Mesodermal cell (in vitro differentiated cells): Measurements from ENCODE around the gene NR4A2.

Source experiments
- H3K27ac ChIP-seq: 2 replicates; pipeline ENCODE4 v1.7.0; 2013; ENCODE audit warnings: mild to moderate bottlenecking, low read depth, low read length, moderate library complexity; ENCODE audit not compliant: severe bottlenecking
- H3K36me3 ChIP-seq: 2 replicates; pipeline ENCODE4 v1.7.1; 2013; ENCODE audit warnings: mild to moderate bottlenecking, low read length, moderate library complexity; ENCODE audit not compliant: control insufficient read depth, insufficient read depth
- H3K4me1 ChIP-seq: one replicate; pipeline ENCODE4 v1.7.1; 2013; ENCODE audit warnings: mild to moderate bottlenecking, low read length; ENCODE audit not compliant: insufficient read depth, control insufficient read depth, poor library complexity, severe bottlenecking
- H3K4me3 ChIP-seq: 2 replicates; pipeline ENCODE4 v1.7.0; 2013; ENCODE audit warnings: low read length, control low read depth, mild to moderate bottlenecking; ENCODE audit not compliant: insufficient read depth, poor library complexity, severe bottlenecking; ENCODE audit errors: extremely low read depth
- H3K9me3 ChIP-seq: 2 replicates; pipeline ENCODE4 v1.7.1; 2013; ENCODE audit warnings: mild to moderate bottlenecking, low read length, moderate library complexity; ENCODE audit not compliant: control insufficient read depth
- WGBS, 2 experiments: methylation state at CpG; one replicate each; pipeline ENCODE4 v1.1.5; 2013; ENCODE audit warnings: missing lambda C conversion rate in 2 of 2; ENCODE audit not compliant: insufficient coverage in 2 of 2; 5-methylcytosine and 5-hydroxymethylcytosine counted together

The NR4A2 gene

DNA sequence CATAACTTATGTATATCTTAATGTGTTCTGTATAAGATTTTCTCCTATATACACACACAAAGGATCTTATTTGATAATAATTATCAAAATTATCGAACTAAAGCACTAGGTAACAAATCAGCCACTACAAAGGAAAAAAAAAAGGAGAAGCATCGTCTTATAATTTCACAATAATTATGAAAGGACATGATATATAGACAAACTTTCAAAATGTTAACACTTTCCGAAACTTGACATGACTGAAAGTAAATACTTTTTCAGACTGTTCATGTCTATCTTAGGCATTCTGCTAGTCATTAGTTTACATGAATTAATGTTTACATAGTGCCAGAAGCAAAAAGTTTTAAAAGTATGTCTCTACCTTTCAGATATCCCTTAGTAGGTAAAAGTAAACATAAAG is 7.3 kb upstream of the NR4A2 start:
- H3K27ac ChIP-seq, result no peak overlapping the region

DNA sequence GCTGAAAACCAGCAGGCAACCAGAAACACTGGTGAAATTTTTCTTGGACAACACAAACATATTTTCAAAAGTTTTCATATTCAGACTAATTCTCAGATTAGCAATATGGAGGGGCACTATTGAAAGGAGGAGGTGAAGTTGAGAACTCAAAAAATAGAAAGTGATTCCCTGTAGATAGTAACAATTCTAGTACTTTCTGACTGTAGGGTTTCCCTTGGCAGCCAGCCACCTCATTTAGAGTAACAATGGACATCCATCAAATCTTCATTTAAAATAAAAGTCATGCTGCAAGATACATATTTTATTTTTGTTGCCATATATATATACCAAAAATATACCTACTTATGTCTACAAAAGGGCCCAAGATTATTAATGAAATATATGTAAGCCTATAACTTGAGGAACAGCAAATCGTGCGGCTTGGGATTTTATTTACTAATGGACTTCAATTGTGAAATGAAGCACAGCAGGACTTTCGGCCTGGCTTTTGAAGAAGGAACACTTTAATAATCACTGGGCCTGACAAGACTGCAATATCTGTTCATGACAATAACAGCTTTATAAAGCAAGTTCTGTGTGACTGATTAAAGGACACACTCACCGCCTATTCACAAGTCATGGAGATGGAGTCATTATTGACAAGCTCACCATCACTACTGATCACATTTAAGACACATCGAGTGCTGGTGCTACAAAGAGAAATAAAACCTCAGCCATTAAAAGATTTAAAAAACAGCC is 6.8 kb upstream of the NR4A2 start:
- no peaks in the 10 kb centered on the region for H3K9me3 ChIP-seq
- no peaks in the 10 kb centered on the region for H3K36me3 ChIP-seq
- 70 to 85% methylated on average over 2 to 4 of the region's 5 CpGs for WGBS, 2 experiments
- H3K4me3 ChIP-seq, result no peak overlapping the region
- H3K27ac ChIP-seq, result no peak overlapping the region
- no peaks in the 10 kb centered on the region for H3K4me1 ChIP-seq

More for the DNA sequence above, 7.3 kb upstream of the NR4A2 start:
- Histone ChIP-seq H3K4me3 (no peak overlapping the region), H3K36me3 (no peaks in the 10 kb centered on the region), H3K9me3 (no peaks in the 10 kb centered on the region), H3K4me1 (no peaks in the 10 kb centered on the region)
- WGBS, 2 experiments, result no CpG with 5 or more reads among the region's 3 CpGs

DNA sequence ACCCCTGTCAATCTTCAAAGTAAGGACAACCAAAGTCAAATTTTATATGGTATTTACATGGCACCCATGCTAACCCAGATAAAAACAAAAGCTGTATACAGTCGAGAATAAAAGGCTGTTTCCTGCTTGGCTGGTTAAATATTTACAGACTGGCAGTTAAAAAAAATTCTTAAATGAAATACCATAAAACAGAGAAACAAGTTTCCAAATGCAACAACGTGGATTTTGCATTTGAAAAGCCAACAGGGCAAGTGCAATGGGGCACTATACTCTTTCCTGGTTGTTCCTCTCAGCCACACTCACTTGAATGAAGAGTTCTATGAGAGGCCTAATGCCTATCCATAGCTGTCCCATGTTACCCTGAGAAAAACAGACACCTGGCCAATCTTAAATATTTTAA is 6.1 kb upstream of the NR4A2 start:
- WGBS, 2 experiments, result 25 to 43% methylated on average over 1 of the region's 2 CpGs

DNA sequence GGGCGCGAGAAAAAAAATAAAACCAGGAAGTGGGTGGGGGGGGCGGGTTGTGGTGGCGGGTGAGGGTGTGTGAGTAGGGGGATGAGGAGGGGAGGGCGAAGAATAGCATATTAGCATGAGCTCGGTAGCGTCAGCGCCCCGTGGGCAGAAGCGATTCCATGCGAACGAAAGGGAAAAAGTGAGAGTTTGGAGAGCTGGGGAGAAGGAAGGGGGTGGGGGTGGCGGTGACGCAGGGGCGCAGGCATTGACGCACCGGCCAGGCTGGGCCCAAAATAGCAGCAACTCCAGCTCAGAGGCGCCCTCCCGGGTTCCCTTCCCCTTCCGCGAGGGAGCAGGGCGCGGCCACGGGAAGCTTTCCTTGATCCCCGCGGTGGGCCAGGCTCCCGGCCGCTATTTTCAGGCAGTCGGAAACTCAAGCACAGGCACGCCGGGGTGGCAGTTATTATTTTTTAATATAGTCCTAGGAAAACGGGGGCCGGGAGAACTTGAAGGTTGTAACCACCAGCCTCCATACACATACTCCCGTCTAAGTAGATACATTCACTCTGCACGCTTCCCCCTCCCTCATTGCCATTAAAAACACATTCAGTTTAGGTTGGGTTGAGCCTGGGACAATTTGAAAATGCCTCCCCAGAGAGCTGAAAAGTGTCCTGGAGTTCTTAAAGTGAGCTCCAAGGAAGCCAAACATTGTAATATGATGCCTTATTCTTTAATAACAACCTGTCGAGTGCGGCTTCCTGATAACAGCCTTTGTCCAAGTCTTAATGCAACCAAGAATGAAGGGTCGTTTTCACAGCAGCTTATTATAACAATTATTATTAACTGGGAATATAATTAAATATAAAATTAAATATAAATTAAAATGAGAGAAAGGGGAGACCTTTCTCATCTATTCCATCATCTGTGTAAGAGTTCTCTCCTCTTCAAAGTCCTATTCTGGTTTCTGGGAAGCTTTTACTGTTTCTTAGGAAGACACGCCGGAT is 2.3 kb upstream of the NR4A2 start:
- H3K9me3 ChIP-seq, result no peaks in the 10 kb centered on the region
- no peaks in the 10 kb centered on the region for H3K36me3 ChIP-seq
- no peaks in the 10 kb centered on the region for H3K4me1 ChIP-seq
- H3K4me3 ChIP-seq, result peak overlapping the region; percentile 68
- peak overlapping the region; percentile 88 for H3K27ac ChIP-seq
- 1 to 6% methylated on average over 13 to 18 of the region's 40 CpGs for WGBS, 2 experiments

More for the DNA sequence above, 6.1 kb upstream of the NR4A2 start:
- no peaks in the 10 kb centered on the region for H3K9me3 ChIP-seq
- no peak overlapping the region for H3K4me3 ChIP-seq
- no peaks in the 10 kb centered on the region for H3K36me3 ChIP-seq
- H3K4me1 ChIP-seq, result no peaks in the 10 kb centered on the region
- H3K27ac ChIP-seq, result no peak overlapping the region

DNA sequence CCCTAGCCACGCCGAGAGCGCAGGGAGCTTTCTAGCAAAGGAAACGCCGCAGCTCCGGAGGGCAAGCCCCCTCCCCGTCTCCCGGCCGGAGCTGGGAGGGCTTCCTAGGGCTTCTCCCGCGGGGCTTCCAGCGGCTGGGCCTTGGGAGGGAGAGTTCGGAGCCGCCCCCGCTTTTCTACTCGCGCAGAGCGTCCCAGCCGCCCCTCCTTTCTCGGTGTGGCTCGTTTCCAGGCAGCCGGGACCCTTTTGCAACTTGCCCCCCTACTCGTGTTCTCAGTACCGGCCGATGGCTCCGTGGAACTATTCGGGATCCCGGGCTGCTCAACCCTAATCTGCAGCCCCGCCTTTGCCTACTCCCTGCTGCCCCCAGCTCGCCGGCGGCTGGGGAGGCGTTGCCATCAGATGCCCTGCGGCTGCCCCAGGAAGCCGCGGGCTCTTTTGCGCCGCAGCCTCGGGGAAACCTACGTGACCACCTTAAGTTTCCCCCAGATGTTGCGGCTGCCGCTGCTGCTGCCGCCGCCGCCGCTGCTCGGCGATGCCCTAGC is 1.5 kb upstream of the NR4A2 start:
- peak overlapping the region; percentile 88 for H3K27ac ChIP-seq

GRCh38 chr2:156333274-156333950 is 891 bp upstream of the NR4A2 start:
- 0 to 1% methylated on average over 23 to 24 of the region's 28 CpGs for WGBS, 2 experiments

More for the DNA sequence above, 1.5 kb upstream of the NR4A2 start:
- no peaks in the 10 kb centered on the region for H3K4me1 ChIP-seq
- peak overlapping the region; percentile 68 for H3K4me3 ChIP-seq
- no peaks in the 10 kb centered on the region for H3K9me3 ChIP-seq
- no peaks in the 10 kb centered on the region for H3K36me3 ChIP-seq
- 0% methylated on average over 37 to 41 of the region's 48 CpGs for WGBS, 2 experiments

DNA sequence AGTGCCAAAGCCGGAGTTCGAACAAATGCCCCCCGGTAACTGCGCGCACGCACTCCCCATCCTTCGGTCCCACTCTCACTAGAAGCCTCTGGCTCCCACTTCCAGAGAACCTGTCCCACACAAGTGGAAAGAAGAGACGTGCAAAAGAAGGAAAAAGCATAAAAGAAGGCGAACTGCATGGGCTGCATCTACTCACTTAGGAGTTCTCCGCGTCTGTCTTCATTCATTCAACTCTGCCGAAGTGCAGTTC is 312 bp downstream of the NR4A2 start:
- H3K4me1 ChIP-seq, result no peaks in the 10 kb centered on the region
- 0 to 2% methylated on average over 4 to 10 of the region's 12 CpGs for WGBS, 2 experiments
- no peaks in the 10 kb centered on the region for H3K36me3 ChIP-seq
- peak overlapping the region; percentile 48 for H3K27ac ChIP-seq
- no peaks in the 10 kb centered on the region for H3K9me3 ChIP-seq
- peak overlapping the region; percentile 68 for H3K4me3 ChIP-seq

More at GRCh38 chr2:156333274-156333950, 891 bp upstream of the NR4A2 start:
- no peaks in the 10 kb centered on the region for H3K9me3 ChIP-seq
- peak overlapping the region; percentile 88 for H3K27ac ChIP-seq
- H3K36me3 ChIP-seq, result no peaks in the 10 kb centered on the region
- peak overlapping the region; percentile 68 for H3K4me3 ChIP-seq
- no peaks in the 10 kb centered on the region for H3K4me1 ChIP-seq

DNA sequence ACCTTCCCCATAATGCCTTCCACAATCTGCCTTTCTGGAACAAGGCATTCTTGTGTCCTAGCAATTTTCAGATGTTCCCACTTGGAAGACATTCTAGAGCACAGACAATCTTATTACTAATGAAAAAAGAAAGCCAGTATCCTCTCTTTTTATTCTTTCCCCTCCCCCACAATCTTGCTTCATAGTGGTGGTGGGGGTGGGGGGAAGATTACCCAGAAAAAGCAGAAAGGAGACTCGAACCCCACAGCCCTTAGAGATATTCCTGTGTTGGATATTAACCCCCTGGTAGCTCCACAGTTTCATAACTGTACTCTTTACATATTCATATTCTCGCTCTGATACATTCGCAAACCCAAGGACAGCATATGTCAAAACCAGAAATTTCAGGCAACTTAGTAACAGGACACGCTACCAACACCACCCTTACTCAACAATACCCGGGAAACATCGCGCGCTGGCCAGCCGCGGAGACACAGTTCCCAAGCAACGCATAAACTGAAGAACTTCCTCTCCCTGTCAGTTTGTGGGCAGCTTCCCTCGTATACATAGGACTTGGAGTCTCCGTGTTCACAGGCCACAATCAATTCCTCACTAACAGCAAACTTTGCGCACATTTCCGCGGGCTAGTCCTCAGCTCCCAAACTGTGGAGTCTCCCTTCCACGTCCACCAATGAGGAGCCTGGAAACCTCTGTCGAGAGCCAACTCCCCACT is 793 bp downstream of the NR4A2 start:
- Histone ChIP-seq H3K9me3 (no peaks in the 10 kb centered on the region), H3K4me3 (peak overlapping the region; percentile 68), H3K4me1 (no peaks in the 10 kb centered on the region), H3K27ac (peak overlapping the region; percentile 48), H3K36me3 (no peaks in the 10 kb centered on the region)
- 0 to 8% methylated on average over 13 to 17 of the region's 18 CpGs for WGBS, 2 experiments

- WGBS, 2 experiments, result 88 to 90% methylated on average over 20 to 23 of the region's 23 CpGs
- Histone ChIP-seq H3K4me3 (no peak overlapping the region), H3K36me3 (no peaks in the 10 kb centered on the region), H3K27ac (no peak overlapping the region), H3K9me3 (no peaks in the 10 kb centered on the region), H3K4me1 (no peaks in the 10 kb centered on the region)
Measured at GRCh38 chr2:156329927-156330726, 2.4 kb downstream of the NR4A2 start.
